CD4-positive, alpha-beta T cell treated with Interleukin-15 for 1 hour (primary cell): ENCODE data around the gene NEURL3.

Source experiments
- DNase-seq: peaks from one replicate; pipeline ENCODE4 v3.0.0-alpha.2; 2020

The NEURL3 gene

DNA sequence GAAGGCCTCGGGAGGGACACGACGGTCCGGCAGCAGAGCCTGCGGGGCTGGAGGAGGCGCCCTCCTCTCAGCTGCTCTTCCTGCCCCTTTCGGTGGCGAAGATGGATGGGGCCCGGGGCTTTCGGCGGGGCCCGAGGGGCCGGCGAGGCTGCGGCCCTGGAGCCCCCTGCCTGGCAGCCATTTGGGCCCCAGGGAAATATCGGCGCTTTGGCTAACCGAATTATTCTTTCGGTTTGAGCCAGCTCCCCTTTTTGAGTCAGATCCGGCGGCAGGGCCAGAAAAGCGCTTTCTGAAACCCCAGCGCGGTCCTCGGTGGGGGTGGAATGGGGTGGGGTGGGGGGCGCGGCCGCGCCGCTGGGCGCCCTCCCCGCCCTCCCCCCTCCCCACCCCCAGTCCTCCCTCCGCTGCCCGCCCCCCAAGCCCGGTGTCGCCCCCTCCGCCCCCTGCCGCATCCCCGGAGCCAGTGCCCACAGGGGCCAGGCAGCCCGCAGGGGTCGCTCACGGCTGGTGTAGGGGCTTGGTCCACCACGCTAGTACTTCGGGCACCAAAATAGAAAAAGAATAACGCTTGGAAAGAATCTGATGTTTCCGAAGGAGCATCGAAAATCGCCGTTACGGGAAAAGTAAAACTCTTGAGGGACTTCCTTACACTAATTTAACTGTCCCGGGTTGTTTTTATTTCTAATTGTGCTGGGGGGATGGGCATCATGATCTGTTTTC is 22.3 kb upstream of the NEURL3 start:
- DNase-seq, result peak; percentile 53

DNA sequence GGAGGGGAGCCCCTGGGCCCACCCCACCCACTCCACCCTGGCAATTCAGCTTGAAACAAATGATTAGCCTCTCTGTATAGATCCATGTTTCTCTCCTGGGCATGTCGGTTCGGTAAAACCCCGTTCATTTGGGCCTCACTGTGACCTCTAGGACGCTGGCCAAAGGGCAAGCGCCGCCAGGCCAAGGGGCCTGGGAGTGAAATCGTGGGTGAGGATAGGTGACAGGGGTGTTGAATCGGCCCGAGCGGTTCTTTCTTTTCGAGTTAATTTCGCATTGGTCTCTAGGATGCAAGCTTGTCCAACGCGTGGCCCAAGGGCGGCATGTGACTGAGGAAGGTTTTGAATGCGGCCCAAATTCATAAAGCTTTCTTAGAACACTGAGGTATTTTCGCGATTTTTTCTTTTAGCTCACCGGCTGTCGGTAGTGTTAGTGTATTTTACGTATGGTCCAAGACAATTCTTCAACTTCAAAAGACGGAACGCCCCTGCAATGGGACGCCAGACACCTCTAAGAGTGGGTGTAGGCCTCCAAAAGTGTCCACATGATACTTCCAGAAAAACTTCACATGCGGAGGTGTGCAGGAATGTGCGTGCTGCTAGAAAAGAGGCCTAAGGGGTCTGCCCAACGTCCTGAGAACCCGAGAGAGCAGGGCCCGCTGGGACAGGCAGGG is 21.6 kb upstream of the NEURL3 start:
- DNase-seq, result no peak

- DNase-seq, result no peak
Measured at GRCh38 chr2:96526101-96526591, 21.0 kb upstream of the NEURL3 start.

DNA sequence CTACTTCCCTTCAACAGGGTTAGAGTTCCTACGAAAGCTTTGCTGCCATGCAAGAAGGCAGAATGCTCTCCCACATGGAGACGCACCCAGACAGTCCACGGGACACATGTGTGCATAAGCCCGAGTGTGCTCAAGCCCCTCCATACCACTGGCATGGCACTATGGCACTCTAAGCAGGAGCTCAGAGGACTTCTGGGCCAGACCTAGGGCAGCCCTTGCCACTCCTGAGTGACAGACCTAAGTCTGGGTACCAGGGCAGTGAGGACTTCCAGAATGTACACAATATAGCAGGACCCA is 20.0 kb upstream of the NEURL3 start:
- DNase-seq, result no peak

DNA sequence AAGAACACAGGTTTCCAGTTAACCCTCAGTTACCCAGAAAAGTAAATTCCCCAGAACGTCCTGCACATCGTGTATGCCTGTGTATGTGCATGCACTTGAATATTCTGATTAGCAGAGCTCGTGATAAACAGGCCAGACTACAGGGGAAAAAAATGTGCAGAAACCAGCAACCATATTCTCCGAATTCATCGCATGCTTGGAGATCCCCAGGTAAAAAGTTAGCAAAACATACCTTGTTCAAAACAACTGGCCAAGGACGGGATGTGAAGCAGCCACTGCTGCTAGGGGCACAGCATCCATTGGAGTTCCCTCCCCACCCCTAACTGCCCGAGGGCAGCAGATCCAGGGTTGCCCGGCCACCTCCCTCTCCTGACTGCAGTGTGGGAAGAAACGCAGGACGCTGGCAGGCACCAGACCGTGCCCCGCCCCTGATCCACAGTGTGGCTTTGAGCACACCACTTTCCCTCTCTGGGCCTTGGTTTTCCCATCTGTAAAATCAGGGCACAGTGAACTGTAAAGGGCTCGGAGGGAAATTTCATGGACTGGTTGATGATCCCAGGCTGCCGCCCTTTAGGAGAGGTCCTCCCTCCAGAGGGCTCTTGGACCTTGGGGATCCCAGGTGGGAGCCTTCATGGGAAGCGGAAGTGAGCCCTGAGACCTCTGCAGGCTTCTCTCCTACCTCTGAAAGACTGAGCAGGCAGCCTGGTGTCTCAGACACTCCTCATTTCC is 19.5 kb upstream of the NEURL3 start:
- DNase-seq, result no peak

DNA sequence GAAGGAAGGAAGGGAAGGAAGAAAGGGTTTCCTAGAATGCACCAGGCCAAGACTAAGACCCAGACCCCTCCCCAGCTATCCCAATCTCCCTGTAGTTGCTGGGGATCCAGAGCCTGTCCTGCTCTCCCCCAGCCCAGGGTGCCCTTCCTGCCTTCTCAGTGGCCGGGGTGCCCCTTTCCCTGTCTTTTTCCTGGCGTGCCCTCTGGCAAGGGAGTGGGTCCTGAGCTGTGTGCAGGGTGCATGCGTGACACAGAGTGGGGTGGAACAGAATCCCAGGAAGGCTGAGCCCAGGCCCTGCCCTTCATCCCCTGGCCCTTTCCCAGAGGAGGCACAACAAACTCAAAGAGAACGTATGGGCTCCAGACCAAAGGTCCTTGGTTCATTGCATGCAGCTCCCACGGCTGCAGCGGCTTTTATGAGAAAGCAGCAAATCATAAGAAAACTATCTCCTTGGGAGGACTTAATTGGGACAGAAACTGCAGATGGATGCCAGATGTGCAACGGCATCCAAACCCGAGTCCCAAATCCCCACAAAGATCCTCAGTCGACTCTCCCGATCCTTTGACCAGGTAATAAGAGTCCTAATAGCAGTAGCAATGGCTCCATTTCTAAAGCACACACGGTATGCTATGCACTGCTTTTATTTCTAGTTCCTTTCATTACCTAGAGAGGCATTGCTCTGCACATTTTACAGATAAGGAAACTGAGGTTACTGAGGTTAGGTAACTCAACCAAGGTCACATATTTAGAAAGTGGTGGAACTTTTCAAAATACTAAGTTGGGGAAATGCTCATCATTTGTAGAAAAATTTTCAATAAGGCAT is 18.7 kb upstream of the NEURL3 start:
- no peak for DNase-seq

- no peak for DNase-seq
Measured at GRCh38 chr2:96522304-96523203, 17.4 kb upstream of the NEURL3 start.

- no peak for DNase-seq
Measured at GRCh38 chr2:96521219-96521618, 16.1 kb upstream of the NEURL3 start.

- DNase-seq, result no peak
Measured at GRCh38 chr2:96520697-96521096, 15.5 kb upstream of the NEURL3 start.

- no peak for DNase-seq
Measured at GRCh38 chr2:96520231-96520630, 15.1 kb upstream of the NEURL3 start.

GRCh38 chr2:96517079-96517478 is 11.9 kb upstream of the NEURL3 start:
- no peak for DNase-seq

DNA sequence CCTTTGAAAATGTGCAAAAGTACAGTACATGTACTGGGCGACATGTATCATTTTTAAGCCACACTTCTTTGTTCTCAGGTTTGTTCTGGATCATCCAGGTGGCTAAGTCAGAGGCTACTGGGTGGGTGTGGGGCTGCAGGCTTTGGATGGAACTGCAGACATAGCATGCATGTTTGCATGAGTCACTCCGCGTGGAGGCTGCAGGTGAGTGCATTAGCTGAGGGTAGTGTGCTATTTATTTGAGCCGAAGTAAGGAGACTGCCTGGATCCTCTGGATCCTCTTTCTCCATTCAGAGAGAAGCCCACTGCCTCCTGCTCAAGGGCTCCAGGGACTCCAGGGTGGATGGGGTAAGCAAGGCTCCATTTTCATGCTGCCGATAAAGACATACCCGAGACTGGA is 9.4 kb upstream of the NEURL3 start:
- DNase-seq, result no peak

DNA sequence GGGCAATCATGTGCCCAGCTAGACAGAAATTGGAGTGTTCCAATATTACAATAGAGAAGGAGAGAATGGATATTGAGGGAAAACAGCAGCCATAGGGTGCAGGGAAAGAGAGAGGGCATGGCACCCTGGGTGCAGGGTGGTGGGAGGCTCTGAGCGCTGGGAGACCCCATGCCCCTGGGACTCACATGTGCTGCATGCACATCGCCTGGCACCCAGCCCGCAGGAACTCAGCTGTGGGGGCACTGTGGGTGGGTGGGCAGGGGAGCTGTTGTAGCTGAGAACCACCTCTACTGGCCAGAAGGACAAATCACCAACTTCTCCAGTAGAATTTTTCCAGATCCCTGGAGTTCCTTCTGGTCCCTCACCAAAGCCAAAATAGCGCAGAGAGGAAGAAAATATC is 7.2 kb upstream of the NEURL3 start:
- no peak for DNase-seq

GRCh38 chr2:96511851-96512250 is 6.7 kb upstream of the NEURL3 start:
- no peak for DNase-seq

- DNase-seq, result no peak
Measured at GRCh38 chr2:96510931-96511595, 5.9 kb upstream of the NEURL3 start.

DNA sequence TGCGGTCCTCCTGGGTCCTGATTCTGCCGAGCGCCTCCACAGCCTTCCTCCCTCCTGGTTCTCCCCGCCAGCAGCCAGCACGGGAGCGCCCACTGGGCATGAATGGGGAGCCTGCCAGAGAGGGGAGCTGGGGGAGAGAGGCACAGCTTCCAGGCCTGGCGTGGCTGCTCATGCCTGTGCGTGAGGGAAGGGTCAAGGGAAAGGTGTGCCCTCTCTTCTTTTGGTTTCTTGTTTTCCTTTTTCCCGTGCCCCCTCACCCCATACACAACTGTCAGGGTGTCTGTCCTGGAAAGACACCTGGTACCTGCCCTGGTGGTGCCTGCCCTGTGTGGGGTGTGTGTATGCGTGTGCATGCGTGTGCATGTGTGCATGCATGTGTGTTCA is 4.7 kb upstream of the NEURL3 start:
- no peak for DNase-seq

GRCh38 chr2:96509114-96509846 is 4.1 kb upstream of the NEURL3 start:
- DNase-seq, result peak; percentile 69

DNA sequence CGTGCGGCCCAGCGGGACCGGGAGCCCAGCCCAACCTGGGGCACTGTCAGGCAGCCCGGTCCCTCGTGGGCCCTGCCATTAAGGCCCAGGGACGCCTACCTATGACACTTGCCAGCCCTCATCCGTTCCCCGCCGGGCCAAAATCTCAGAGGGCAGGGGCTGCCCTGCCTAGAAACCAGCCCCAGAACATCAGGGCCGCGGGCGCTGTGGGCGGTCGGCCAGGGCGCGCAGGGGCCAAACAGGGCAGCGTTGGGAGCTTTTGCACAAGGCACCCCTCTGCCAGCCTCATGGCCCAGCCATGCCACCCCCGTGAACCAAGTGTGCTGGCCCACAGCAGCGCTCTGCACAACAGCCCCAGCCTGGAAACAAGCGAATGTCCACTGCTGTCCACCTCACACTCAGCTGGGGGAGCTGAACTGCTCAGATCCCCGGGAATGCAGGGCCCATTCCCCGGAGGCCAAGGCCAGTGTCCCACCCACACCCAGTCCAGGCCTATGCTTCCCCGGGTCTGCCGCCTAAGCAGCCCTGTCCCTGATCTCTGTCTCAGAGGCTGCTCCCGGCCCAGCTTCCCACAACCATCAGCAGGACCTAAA is 3.5 kb upstream of the NEURL3 start:
- no peak for DNase-seq

GRCh38 chr2:96507957-96508520 is 2.9 kb upstream of the NEURL3 start:
- DNase-seq, result peak; percentile 85

DNA sequence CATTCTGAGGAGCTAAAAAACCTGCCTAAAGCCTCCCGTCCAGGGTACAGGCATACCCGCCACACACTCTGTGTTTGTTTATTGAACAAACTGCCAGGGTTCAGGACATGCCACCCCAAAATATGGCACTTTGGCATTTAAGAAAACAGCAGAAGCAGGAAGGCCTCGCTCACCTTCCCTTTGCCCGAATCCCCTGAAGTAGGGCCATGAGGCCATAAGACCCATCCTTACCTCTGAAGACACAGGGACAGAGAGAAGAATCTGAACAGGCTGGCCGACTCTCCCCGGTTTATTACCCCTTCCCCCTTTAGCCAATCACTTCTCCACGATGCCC is 1.7 kb upstream of the NEURL3 start:
- no peak for DNase-seq
